Astrocyte (in vitro differentiated cells and primary cell): ENCODE results near the gene CAPRIN1. TPM values are rescaled to one million over a fixed set of nuclear protein-coding genes. Genes with fewer than 3 reads are reported as not detected.
"Not testable (repeated sequence)": the region's sequence is repeated elsewhere in the genome, so short reads cannot be mapped to it uniquely, and the experiment has no call there.

ENCODE experiments used
- DNase-seq: peaks from one replicate; pipeline ENCODE4 v3.0.0-alpha.2; 2010; ENCODE audit warnings: low read depth
- FAIRE-seq: peaks from 2 replicates; lab custom pipeline; 2011; peaks lifted over from hg19 to GRCh38; lab: Jason Lieb, UNC
- H2AFZ ChIP-seq: 2 replicates; pipeline ENCODE4 v1.6.0; 2012; ENCODE audit warnings: low read depth, low read length, inconsistent platforms
- H3K27ac ChIP-seq: 2 replicates; pipeline ENCODE4 v1.5.1; 2011; ENCODE audit warnings: low read depth, low read length, inconsistent platforms
- H3K27me3 ChIP-seq: 2 replicates; pipeline ENCODE4 v1.6.0; 2011; ENCODE audit warnings: low read length, inconsistent platforms; ENCODE audit not compliant: insufficient read depth
- H3K36me3 ChIP-seq: 2 replicates; pipeline ENCODE4 v1.5.1; 2011; ENCODE audit warnings: low read length, inconsistent platforms; ENCODE audit not compliant: insufficient read depth
- H3K4me1 ChIP-seq: 2 replicates; pipeline ENCODE4 v1.5.1; 2011; ENCODE audit warnings: low read length, inconsistent platforms; ENCODE audit not compliant: insufficient read depth
- H3K4me2 ChIP-seq: 2 replicates; pipeline ENCODE4 v1.6.0; 2012; ENCODE audit warnings: low read length, inconsistent platforms
- H3K4me3 ChIP-seq: 2 replicates; pipeline ENCODE4 v1.5.1; 2011; ENCODE audit warnings: low read depth, mild to moderate bottlenecking, low read length, inconsistent platforms; ENCODE audit not compliant: insufficient read depth
- H3K79me2 ChIP-seq: 2 replicates; pipeline ENCODE4 v1.6.0; 2012; ENCODE audit warnings: mild to moderate bottlenecking, low read length, inconsistent platforms; ENCODE audit not compliant: insufficient read depth
- H3K9ac ChIP-seq: 2 replicates; pipeline ENCODE4 v1.6.0; 2012; ENCODE audit warnings: mild to moderate bottlenecking, low read length, inconsistent platforms
- H3K9me3 ChIP-seq: 2 replicates; pipeline ENCODE4 v1.5.1; 2012; ENCODE audit warnings: low read depth, mild to moderate bottlenecking, low read length, inconsistent platforms; ENCODE audit not compliant: insufficient read depth
- H4K20me1 ChIP-seq: 2 replicates; pipeline ENCODE4 v1.6.0; 2012; ENCODE audit warnings: low read length, inconsistent platforms; ENCODE audit not compliant: insufficient read depth
- H3K27ac Mint-ChIP-seq: one replicate; pipeline ENCODE4 v1.8.0; 2021; ENCODE audit warnings: mild to moderate bottlenecking, mixed read lengths; ENCODE audit not compliant: unreplicated experiment
- H3K27me3 Mint-ChIP-seq: one replicate; pipeline ENCODE4 v1.8.0; 2021; ENCODE audit warnings: low read depth, mixed read lengths; ENCODE audit not compliant: unreplicated experiment
- H3K36me3 Mint-ChIP-seq: one replicate; pipeline ENCODE4 v1.8.0; 2021; ENCODE audit warnings: low read depth, mixed read lengths; ENCODE audit not compliant: unreplicated experiment
- H3K4me1 Mint-ChIP-seq: one replicate; pipeline ENCODE4 v1.8.0; 2021; ENCODE audit warnings: low read depth, mixed read lengths; ENCODE audit not compliant: unreplicated experiment
- H3K4me3 Mint-ChIP-seq: one replicate; pipeline ENCODE4 v1.8.0; 2021; ENCODE audit warnings: mild to moderate bottlenecking, moderate library complexity, mixed read lengths; ENCODE audit not compliant: unreplicated experiment
- H3K9me3 Mint-ChIP-seq: one replicate; pipeline ENCODE4 v1.8.0; 2021; ENCODE audit warnings: mild to moderate bottlenecking, mixed read lengths; ENCODE audit not compliant: unreplicated experiment
- EZH2 ChIP-seq: IDR thresholded peaks from 2 replicates; pipeline ENCODE4 v1.6.1; 2012; ENCODE audit warnings: mild to moderate bottlenecking, low read length, inconsistent platforms; ENCODE audit not compliant: insufficient read depth
- total RNA-seq: library from RNA; stranded (reverse); gene quantifications from 2 replicates; pipeline ENCODE4 v1.2.1, GENCODE V29; 2021
- TF ChIP-seq, protein P1 (sequence below): IDR thresholded peaks from 2 replicates; pipeline ENCODE4 v1.5.1; 2011; ENCODE audit warnings: low read depth, mild to moderate bottlenecking, inconsistent platforms, low read length, moderate library complexity; ENCODE audit not compliant: insufficient read depth

CAPRIN1 gene
- total RNA-seq, 1 donor from 2014 or later, result 309 TPM

DNA sequence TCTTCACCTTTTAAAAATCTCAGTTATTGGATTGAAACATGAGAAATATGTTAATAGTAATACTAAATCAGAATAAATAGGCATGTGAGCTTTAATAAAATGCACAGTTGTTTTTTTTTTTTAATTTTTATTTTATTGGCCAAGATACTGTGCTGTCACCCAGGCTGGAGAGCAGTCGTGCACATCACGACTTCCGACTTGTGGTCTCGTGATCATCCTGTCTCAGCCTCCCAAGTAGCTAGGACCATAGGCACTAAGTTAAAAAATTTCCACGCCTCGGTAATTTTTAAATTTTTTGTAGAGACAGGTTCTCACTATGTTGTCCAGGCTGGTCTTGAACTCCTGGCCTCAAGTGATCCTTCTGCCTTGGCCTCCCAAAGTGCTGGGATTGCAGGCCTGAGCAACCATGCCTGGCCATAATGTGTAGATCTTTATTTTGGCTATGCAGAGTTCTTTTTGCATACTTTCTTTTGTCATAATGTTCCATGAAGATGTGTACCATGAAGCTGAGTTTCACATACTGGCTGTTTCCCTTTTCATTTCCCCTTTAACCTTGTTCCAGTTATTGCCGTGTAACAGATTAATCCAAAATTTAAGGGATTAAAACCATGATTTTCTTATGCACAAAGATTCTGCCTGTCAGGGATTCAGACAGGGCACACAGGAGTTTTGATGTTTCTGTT is 16.0 kb downstream of the CAPRIN1 start:
- FAIRE-seq (no peak), DNase-seq (no peak)
- H3K27me3 ChIP-seq, result no peaks in the 10 kb centered on the region
- H3K4me1 ChIP-seq, result peaks cover 20% of the 10 kb centered on the region
- TF ChIP-seq, protein P1, sequence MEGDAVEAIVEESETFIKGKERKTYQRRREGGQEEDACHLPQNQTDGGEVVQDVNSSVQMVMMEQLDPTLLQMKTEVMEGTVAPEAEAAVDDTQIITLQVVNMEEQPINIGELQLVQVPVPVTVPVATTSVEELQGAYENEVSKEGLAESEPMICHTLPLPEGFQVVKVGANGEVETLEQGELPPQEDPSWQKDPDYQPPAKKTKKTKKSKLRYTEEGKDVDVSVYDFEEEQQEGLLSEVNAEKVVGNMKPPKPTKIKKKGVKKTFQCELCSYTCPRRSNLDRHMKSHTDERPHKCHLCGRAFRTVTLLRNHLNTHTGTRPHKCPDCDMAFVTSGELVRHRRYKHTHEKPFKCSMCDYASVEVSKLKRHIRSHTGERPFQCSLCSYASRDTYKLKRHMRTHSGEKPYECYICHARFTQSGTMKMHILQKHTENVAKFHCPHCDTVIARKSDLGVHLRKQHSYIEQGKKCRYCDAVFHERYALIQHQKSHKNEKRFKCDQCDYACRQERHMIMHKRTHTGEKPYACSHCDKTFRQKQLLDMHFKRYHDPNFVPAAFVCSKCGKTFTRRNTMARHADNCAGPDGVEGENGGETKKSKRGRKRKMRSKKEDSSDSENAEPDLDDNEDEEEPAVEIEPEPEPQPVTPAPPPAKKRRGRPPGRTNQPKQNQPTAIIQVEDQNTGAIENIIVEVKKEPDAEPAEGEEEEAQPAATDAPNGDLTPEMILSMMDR, result no peak
- TF ChIP-seq EZH2, result no peak
- H3K4me3 ChIP-seq, result no peak overlapping the region
- H3K9ac ChIP-seq, result peak overlapping the region; percentile 0
- H3K4me3 Mint-ChIP-seq, result no peak overlapping the region
- H3K9me3 ChIP-seq, result no peaks in the 10 kb centered on the region
- H3K36me3 ChIP-seq, result peaks cover 14% of the 10 kb centered on the region
- peaks cover 100% of the 10 kb centered on the region for H3K79me2 ChIP-seq
- no peak overlapping the region for H2AFZ ChIP-seq
- peak overlapping the region; percentile 34 for H3K27ac ChIP-seq
- no peak overlapping the region for H3K27ac Mint-ChIP-seq
- H3K4me2 ChIP-seq, result peak overlapping the region; percentile 33
- no peaks in the 10 kb centered on the region for H3K27me3 Mint-ChIP-seq
- no peaks in the 10 kb centered on the region for H3K9me3 Mint-ChIP-seq
- H4K20me1 ChIP-seq, result peaks cover 95% of the 10 kb centered on the region
- H3K36me3 Mint-ChIP-seq, result peaks cover 8% of the 10 kb centered on the region
- peaks cover 34% of the 10 kb centered on the region for H3K4me1 Mint-ChIP-seq

- Histone ChIP-seq H4K20me1 (peaks cover 95% of the 10 kb centered on the region), H3K79me2 (peaks cover 100% of the 10 kb centered on the region), H3K4me2 (peak overlapping the region; percentile 33), H3K27me3 (no peaks in the 10 kb centered on the region), H3K27ac (peak overlapping the region; percentile 34), H2AFZ (no peak overlapping the region), H3K36me3 (peaks cover 19% of the 10 kb centered on the region), H3K9ac (peak overlapping the region; percentile 0), H3K4me1 (peaks cover 20% of the 10 kb centered on the region), H3K4me3 (no peak overlapping the region), H3K9me3 (no peaks in the 10 kb centered on the region)
- peak; percentile 81 for DNase-seq
- Mint-ChIP-seq H3K27ac (no peak overlapping the region), H3K9me3 (no peaks in the 10 kb centered on the region), H3K27me3 (no peaks in the 10 kb centered on the region), H3K4me1 (peaks cover 32% of the 10 kb centered on the region), H3K4me3 (no peak overlapping the region), H3K36me3 (peaks cover 8% of the 10 kb centered on the region)
- TF ChIP-seq, protein P1, result no peak
- TF ChIP-seq EZH2, result no peak
- no peak for FAIRE-seq
These were observed 16.6 kb downstream of the CAPRIN1 start for GRCh38 chr11:34068111-34068510.

DNA sequence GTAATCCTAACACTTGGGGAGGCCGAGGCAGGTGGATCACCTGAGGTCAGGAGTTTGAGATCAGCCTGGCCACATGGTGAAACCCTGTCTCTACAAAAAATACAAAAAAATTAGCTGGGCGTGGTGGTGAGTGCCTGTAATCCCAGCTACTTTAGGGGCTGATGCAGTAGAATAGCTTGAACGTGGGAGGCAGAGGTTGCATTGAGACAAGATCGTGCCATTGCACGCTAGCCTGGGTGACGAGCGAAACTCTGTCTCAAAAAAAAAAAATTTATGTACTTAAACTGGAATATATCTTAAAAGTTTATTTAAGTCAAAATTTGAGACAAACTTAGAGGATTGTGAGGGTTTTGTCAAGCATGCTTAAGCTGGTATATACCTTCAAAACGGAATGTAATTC is 19.8 kb downstream of the CAPRIN1 start:
- H2AFZ ChIP-seq, H3K27me3 Mint-ChIP-seq, H3K9me3 Mint-ChIP-seq, DNase-seq, H3K9me3 ChIP-seq, H3K4me3 Mint-ChIP-seq, H3K9ac ChIP-seq, FAIRE-seq, H3K27me3 ChIP-seq, H3K4me2 ChIP-seq, H3K4me3 ChIP-seq, H3K27ac ChIP-seq: not testable (repeated sequence)
- Mint-ChIP-seq H3K4me1 (peaks cover 39% of the 10 kb centered on the region), H3K36me3 (peaks cover 11% of the 10 kb centered on the region), H3K27ac (peak overlapping the region; percentile 53)
- H3K4me1 ChIP-seq, result peaks cover 35% of the 10 kb centered on the region
- peaks cover 32% of the 10 kb centered on the region for H3K36me3 ChIP-seq
- H3K79me2 ChIP-seq, result peaks cover 87% of the 10 kb centered on the region
- peaks cover 96% of the 10 kb centered on the region for H4K20me1 ChIP-seq
